HG03095 (cell line): ENCODE results near the gene DCST2.

ENCODE experiments used
- ATAC-seq: cut with Tn5 transposase; IDR thresholded peaks from one replicate; pipeline ENCODE4 v1.9.1; 2021; ENCODE audit warnings: moderate library complexity; ENCODE audit not compliant: unreplicated experiment

Gene DCST2

DNA sequence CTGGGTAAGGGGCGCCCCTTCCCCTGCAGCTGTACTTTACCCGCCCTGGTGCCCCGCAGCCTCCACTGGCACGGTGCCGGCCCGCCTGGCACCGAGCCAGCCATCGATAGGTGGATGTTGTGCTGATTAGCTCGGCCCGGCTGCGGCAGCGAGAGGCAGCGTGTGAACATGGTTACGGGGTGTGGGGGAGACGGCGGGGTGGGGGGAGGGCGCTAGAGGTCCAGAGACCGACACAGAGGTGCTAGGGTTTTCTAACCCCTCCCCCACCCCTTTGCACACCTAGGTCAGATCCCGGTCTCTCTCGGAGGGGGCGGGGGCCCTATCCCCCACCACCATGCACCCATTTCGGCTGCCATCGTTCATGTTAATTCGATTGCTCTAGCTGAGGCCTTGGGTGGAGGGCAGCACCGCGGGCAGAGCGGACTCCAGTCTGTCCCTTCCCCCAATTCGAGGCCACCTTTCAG lies 36.6 kb upstream of the DCST2 start:
- ATAC-seq: no peak

GRCh38 chr1:155069551-155070157 lies 36.1 kb upstream of the DCST2 start:
- ATAC-seq: no peak

GRCh38 chr1:155068599-155068998 lies 35.0 kb upstream of the DCST2 start:
- ATAC-seq: no peak

- no peak for ATAC-seq
Measured at GRCh38 chr1:155066777-155067176, 33.2 kb upstream of the DCST2 start.

DNA sequence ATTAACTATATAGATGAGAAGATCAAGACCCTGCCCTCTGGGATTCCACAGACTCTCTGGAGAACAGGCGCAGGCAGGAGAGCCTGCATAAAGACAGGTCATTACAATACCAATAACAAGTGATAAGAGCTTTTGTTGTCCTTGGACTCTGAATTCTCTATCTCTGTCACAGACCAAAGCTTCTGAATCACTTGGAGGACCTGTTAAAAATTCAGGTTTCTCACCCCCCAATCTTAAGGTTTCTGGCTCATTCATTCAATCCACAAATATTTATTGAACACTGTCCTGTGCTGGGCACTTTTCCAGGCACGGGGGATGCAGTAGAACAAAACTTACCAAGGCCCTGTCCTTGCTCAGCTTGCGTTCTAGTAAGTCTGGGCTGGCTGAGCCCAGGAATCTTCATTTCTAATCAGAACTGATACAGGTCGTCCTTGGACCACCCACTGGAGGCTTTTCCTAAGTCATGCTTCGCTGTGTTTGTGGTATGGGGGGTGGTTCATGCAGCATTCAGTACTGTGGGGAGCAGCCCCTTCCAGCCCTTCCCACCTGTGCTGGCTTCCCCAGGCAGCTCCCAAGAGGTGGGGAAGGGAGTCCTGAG lies 31.4 kb upstream of the DCST2 start:
- no peak for ATAC-seq

- ATAC-seq: no peak
Measured at GRCh38 chr1:155064111-155064831, 30.7 kb upstream of the DCST2 start.

DNA sequence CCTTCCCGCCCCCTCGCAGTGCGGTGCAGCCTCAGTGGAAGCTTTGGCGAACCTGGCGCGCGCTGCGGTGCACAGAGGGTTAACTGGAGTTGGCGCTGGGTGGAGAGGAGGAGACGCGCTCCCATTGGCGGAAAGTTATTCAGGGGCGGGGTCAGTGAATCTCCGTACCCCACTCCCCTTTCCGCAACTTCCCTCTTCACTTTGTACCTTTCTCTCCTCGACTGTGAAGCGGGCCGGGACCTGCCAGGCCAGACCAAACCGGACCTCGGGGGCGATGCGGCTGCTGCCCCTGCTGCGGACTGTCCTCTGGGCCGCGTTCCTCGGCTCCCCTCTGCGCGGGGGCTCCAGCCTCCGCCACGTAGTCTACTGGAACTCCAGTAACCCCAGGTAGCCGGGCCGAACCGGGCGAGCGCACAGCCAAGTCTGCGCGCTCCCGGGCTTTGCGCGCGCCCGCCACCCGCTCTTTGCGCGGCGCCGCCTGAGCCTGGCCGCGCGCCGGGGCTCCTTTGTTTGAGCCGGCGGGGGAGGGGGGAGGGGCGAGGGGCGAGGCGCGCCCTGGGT lies 30.0 kb upstream of the DCST2 start, which contains the start of gene EFNA4:
Gene EFNA4, plus strand, starts transcription at position 191 of the 561 bp plus-strand sequence. Its CDS starts 84 bp downstream, at position 275.
- peak; percentile 64 for ATAC-seq

GRCh38 chr1:155062702-155063411 lies 29.3 kb upstream of the DCST2 start:
- ATAC-seq: no peak

DNA sequence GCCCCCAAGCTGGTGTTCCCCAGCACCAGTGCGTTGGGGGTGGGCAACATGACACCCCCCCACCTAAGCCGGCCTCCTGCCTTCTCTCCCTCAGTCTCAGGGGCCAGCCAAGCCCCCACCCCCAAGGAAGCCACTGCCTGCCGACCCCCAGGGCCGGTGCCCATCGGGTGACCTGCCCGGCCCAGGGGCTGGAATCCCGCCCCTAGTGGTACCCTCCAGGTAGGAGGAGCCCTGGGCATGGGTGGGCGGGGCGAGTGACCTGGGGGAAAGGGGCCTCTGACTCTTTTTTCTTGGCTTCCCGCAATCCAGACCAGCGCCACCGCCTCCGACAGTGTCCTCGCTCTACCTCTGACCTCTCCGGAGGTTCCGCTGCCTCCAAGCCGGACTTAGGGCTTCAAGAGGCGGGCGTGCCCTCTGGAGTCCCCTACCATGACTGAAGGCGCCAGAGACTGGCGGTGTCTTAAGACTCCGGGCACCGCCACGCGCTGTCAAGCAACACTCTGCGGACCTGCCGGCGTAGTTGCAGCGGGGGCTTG lies 28.6 kb upstream of the DCST2 start:
- no peak for ATAC-seq

DNA sequence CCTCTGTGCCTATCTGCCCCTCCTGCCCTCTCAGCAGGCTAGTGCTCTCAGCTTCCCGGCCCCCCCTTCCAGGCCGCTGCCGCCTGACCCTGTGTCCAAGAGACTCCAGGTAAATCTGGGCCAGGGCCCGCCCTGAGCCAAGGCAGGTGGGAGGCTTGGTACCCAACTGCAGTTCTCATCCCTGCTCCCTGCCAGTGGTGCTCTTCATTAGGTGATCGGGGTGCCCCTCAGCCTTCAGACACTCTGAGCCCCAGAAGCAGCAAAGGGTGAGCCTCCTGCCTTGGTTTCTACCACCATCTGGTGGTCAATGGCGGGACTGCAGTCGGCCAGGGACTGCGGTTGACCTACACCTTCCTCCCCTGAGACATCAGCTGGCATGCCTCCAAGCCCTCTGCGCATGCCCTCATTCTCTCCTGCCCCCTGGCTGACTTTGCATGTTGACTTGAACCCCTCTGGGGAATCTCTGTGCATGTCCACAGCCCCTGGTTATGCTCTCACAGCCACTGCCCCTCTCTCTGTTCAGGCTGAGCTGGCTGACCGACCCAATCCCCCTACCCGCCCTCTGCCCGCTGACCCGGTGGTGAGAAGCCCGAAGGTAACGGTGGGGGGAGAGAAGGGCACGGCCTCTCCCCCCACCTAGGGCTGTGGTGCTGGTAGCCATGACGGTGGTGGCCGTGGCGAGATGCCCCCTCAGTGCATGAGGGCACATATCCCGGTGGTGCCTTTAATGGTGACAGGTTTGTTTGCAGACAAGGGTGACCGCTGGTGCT lies 28.0 kb upstream of the DCST2 start:
- peak; percentile 40 for ATAC-seq

GRCh38 chr1:155060736-155061135 lies 27.2 kb upstream of the DCST2 start:
- no peak for ATAC-seq

DNA sequence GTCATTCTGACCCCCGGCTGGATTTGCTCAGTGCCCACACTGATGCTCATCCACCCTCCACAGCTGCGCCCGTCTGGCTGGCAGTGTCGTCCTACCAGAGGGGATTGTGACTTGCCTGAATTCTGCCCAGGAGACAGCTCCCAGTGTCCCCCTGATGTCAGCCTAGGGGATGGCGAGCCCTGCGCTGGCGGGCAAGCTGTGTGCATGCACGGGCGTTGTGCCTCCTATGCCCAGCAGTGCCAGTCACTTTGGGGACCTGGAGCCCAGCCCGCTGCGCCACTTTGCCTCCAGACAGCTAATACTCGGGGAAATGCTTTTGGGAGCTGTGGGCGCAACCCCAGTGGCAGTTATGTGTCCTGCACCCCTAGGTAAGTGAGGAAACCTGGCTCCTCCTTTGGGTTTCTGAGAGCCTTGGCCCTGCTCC lies 24.2 kb upstream of the DCST2 start:
- ATAC-seq: no peak

- no peak for ATAC-seq
Measured at GRCh38 chr1:155057104-155057503, 23.5 kb upstream of the DCST2 start.

GRCh38 chr1:155053531-155054105 lies 20.0 kb upstream of the DCST2 start:
- no peak for ATAC-seq

DNA sequence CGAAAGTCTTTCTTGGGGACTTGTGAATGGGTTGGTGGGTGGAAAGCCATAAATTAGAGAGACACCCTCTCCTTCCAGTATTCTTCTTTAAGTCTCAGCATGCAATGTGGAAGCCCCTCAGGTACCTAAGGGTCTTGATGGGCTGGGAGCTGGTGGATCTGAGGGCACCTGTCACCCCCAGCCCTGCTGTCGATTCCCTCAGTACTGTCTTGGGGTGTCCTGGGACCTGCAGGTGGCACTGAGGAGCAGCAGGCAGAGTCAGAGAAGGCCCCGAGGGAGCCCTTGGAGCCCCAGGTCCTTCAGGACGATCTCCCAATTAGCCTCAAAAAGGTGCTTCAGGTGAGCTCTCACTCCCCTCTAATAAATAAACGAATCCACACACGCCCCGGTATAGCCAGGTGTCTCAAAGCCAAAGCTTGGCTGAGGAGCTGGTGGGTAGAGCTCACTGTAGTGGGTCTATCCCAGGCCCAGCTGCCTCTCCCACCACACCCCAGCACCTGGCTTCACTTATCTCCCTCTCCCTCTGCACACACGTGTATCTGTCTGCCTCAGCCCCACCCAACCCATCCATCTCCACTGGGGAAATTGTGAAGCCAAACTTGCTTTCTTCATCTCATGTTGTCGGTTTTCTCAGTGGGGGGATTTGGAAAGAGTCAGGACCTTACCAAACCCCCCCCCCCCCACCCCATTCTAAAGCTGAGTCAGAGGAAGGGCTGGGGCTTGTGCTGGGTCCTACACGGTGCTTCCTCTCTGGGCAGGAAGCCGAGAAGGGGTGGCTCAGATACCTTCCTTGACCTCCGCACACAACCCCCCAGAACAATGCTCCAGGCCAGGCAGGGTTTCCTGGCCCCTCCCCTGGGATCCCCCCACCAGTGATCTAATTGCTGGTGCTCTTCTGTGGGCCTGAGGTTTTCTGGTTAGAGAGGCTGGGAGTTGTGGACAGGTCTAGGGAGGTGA lies 19.1 kb upstream of the DCST2 start:
- no peak for ATAC-seq

DNA sequence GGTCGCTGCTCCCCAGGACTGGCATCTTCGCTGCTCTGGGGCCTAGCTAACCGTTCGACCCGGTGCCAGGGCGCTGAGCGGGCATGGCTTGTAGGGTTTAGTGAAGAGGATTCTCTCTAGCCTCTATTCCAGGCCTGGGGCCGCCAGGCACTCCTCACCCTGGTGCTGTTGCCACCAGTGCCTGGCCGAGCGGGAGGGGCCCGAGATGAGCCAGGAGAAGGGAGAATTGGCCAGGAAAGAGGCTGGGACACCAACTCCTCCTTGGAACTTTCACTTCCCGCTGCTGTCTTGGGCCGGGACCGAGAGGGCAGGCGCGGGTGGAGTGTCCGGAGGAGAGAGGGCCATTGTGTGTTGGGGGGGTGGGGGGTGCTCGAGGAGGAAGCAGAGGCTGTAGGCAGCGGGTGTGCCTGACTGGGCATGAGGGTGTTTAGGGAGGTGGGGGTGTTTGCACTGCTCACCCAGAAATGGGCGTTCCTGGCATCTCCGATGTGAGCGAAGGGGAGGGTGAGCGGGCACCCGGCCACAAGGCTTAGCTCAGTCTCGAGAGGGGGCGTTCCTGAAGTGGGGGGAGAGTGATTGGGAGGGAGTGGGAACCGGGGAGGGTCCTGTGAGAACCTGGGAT lies 18.3 kb upstream of the DCST2 start:
- no peak for ATAC-seq

- ATAC-seq: no peak
Measured at GRCh38 chr1:155051342-155051776, 17.8 kb upstream of the DCST2 start.
